ENCODE results near the gene DPP8.

- TF ChIP-seq CREB1 (CRISPR knock-in tag; IDR thresholded peaks at IDR 0.05; ENCODE audit: low read depth): no peak
- no peak for TF ChIP-seq CTCF (conservative IDR thresholded peaks at IDR 0.05; ENCODE audit: low read depth in 2 of 2)
- no peak for TF ChIP-seq ETS1 (IDR thresholded peaks at IDR 0.05)
- TF ChIP-seq STAT1 (IDR thresholded peaks at IDR 0.05; ENCODE audit: unreplicated experiment): no peak
- TF ChIP-seq JUNB (IDR thresholded peaks at IDR 0.05; ENCODE audit: unreplicated experiment): no peak
- no peak for TF ChIP-seq ZNF114 (CRISPR knock-in tag; IDR thresholded peaks at IDR 0.05)
- no peak for TF ChIP-seq POLR2AphosphoS5 (IDR thresholded peaks at IDR 0.05; ENCODE audit: low read depth)
- no peak for TF ChIP-seq EZH2 (IDR thresholded peaks at IDR 0.05; ENCODE audit: low read depth, unreplicated experiment)
- no peak for TF ChIP-seq REST (IDR thresholded peaks at IDR 0.05; ENCODE audit: unreplicated experiment)
Measured at GRCh38 chr15:65401611-65402240, 115.8 kb downstream of the DPP8 start.
